Measurements from ENCODE around the gene COX20. TPM values are rescaled to one million over a fixed set of nuclear protein-coding genes. Genes with fewer than 3 reads are reported as not detected.

COX20 gene
- total and polyA plus RNA-seq, 2 donors (not counting 1 experiment from before 2014, with no cell fraction given): 22.8 to 51.5 TPM

GRCh38 chr1:244854865-244855578, 19.6 kb downstream of the COX20 start:
- H3K9me3 ChIP-seq (ENCODE audit: control insufficient read depth, insufficient read depth, low read depth, low read length): no peaks in the 10 kb centered on the region
- no peak for TF ChIP-seq CTCF (conservative IDR thresholded peaks at IDR 0.05 in 1 of 2, IDR thresholded peaks at IDR 0.05 in 1 of 2; ENCODE audit: low read depth in 1 of 2, low read length in 2 of 2)
- TF ChIP-seq EZH2 (IDR thresholded peaks at IDR 0.05; ENCODE audit: low read length, missing control alignments): no peak

GRCh38 chr1:244857761-244858160, 22.3 kb downstream of the COX20 start:
- no peak overlapping the region for H2AFZ ChIP-seq (ENCODE audit: low read length)
- no peak overlapping the region for H3K4me2 ChIP-seq (ENCODE audit: extremely low read depth, insufficient read depth, low read length)
- H3K4me1 ChIP-seq (ENCODE audit: control insufficient read depth, extremely low read depth, insufficient read depth, low read length): peaks cover 6% of the 10 kb centered on the region
- H3K9ac ChIP-seq (ENCODE audit: insufficient read depth, low read length): no peak overlapping the region
- H4K20me1 ChIP-seq (ENCODE audit: control insufficient read depth, extremely low read depth, insufficient read depth, low read length): peaks cover 16% of the 10 kb centered on the region
- no peak overlapping the region for H3K4me3 ChIP-seq (replicated peaks in 1 of 4; ENCODE audit: control extremely low read depth in 1 of 4, insufficient read depth in 1 of 4, low read depth in 3 of 4, low read length in 4 of 4)
- H3K36me3 ChIP-seq (ENCODE audit: control insufficient read depth, insufficient read depth, low read length): peaks cover 12% of the 10 kb centered on the region
- H3K27ac ChIP-seq (ENCODE audit: insufficient read depth, low read length): no peak overlapping the region
- TF ChIP-seq EZH2 (IDR thresholded peaks at IDR 0.05; ENCODE audit: low read length, missing control alignments): no peak
- TF ChIP-seq CTCF (conservative IDR thresholded peaks at IDR 0.05 in 1 of 2, IDR thresholded peaks at IDR 0.05 in 1 of 2; ENCODE audit: low read depth in 1 of 2, low read length in 2 of 2): no peak
- peaks cover 86% of the 10 kb centered on the region for H3K79me2 ChIP-seq (ENCODE audit: control insufficient read depth, insufficient read depth, low read length)
- H3K9me3 ChIP-seq (ENCODE audit: control insufficient read depth, insufficient read depth, low read depth, low read length): no peaks in the 10 kb centered on the region
- DNase-seq (ENCODE audit: low read depth in 2 of 2): no peak
- no peaks in the 10 kb centered on the region for H3K27me3 ChIP-seq (ENCODE audit: control insufficient read depth, insufficient read depth, low read length)

More at GRCh38 chr1:244854865-244855578, 19.6 kb downstream of the COX20 start:
- H3K27me3 ChIP-seq (ENCODE audit: control insufficient read depth, insufficient read depth, low read length): no peaks in the 10 kb centered on the region
- H3K4me2 ChIP-seq (ENCODE audit: extremely low read depth, insufficient read depth, low read length): no peak overlapping the region
- no peak overlapping the region for H3K4me3 ChIP-seq (replicated peaks in 1 of 4; ENCODE audit: control extremely low read depth in 1 of 4, insufficient read depth in 1 of 4, low read depth in 3 of 4, low read length in 4 of 4)
- H4K20me1 ChIP-seq (ENCODE audit: control insufficient read depth, extremely low read depth, insufficient read depth, low read length): peaks cover 2% of the 10 kb centered on the region
- no peak overlapping the region for H2AFZ ChIP-seq (ENCODE audit: low read length)
- no peak overlapping the region for H3K27ac ChIP-seq (ENCODE audit: insufficient read depth, low read length)
- peaks cover 12% of the 10 kb centered on the region for H3K36me3 ChIP-seq (ENCODE audit: control insufficient read depth, insufficient read depth, low read length)
- no peak for DNase-seq (ENCODE audit: low read depth in 2 of 2)
- peaks cover 71% of the 10 kb centered on the region for H3K79me2 ChIP-seq (ENCODE audit: control insufficient read depth, insufficient read depth, low read length)
- no peak overlapping the region for H3K9ac ChIP-seq (ENCODE audit: insufficient read depth, low read length)
- peaks cover 3% of the 10 kb centered on the region for H3K4me1 ChIP-seq (ENCODE audit: control insufficient read depth, extremely low read depth, insufficient read depth, low read length)

- H3K36me3 ChIP-seq (ENCODE audit: control insufficient read depth, insufficient read depth, low read length): peaks cover 11% of the 10 kb centered on the region
- H3K9me3 ChIP-seq (ENCODE audit: control insufficient read depth, insufficient read depth, low read depth, low read length): no peaks in the 10 kb centered on the region
- H2AFZ ChIP-seq (ENCODE audit: low read length): no peak overlapping the region
- no peak for TF ChIP-seq CTCF (conservative IDR thresholded peaks at IDR 0.05 in 1 of 2, IDR thresholded peaks at IDR 0.05 in 1 of 2; ENCODE audit: low read depth in 1 of 2, low read length in 2 of 2)
- no peak for TF ChIP-seq EZH2 (IDR thresholded peaks at IDR 0.05; ENCODE audit: low read length, missing control alignments)
- H3K27me3 ChIP-seq (ENCODE audit: control insufficient read depth, insufficient read depth, low read length): no peaks in the 10 kb centered on the region
- no peak overlapping the region for H3K9ac ChIP-seq (ENCODE audit: insufficient read depth, low read length)
- H4K20me1 ChIP-seq (ENCODE audit: control insufficient read depth, extremely low read depth, insufficient read depth, low read length): peaks cover 16% of the 10 kb centered on the region
- H3K4me3 ChIP-seq (replicated peaks in 1 of 4; ENCODE audit: control extremely low read depth in 1 of 4, insufficient read depth in 1 of 4, low read depth in 3 of 4, low read length in 4 of 4): no peak overlapping the region
- peaks cover 6% of the 10 kb centered on the region for H3K4me1 ChIP-seq (ENCODE audit: control insufficient read depth, extremely low read depth, insufficient read depth, low read length)
- no peak overlapping the region for H3K4me2 ChIP-seq (ENCODE audit: extremely low read depth, insufficient read depth, low read length)
- H3K27ac ChIP-seq (ENCODE audit: insufficient read depth, low read length): no peak overlapping the region
- peaks cover 85% of the 10 kb centered on the region for H3K79me2 ChIP-seq (ENCODE audit: control insufficient read depth, insufficient read depth, low read length)
- no peak for DNase-seq (ENCODE audit: low read depth in 2 of 2)
Measured at GRCh38 chr1:244858357-244858756, 22.9 kb downstream of the COX20 start.

All from fibroblast of lung (primary cell).